ENCODE measurements around the gene FMNL2.

The FMNL2 gene

GRCh38 chr2:152649997-152650396 lies 315.0 kb downstream of the FMNL2 start:
- no peak for DNase-seq (ENCODE audit: low spot score)

- DNase-seq (ENCODE audit: low spot score) = no peak
Measured at GRCh38 chr2:152650768-152651371, 315.9 kb downstream of the FMNL2 start.

- DNase-seq (ENCODE audit: low spot score) = no peak
Measured at GRCh38 chr2:152651834-152652233, 316.9 kb downstream of the FMNL2 start.

GRCh38 chr2:152655880-152656279 lies 320.9 kb downstream of the FMNL2 start:
- DNase-seq (ENCODE audit: low spot score) = no peak

GRCh38 chr2:152657043-152657442 lies 322.1 kb downstream of the FMNL2 start:
- peak; percentile 67 for DNase-seq (ENCODE audit: low spot score)

GRCh38 chr2:152658221-152658620 lies 323.2 kb downstream of the FMNL2 start:
- no peak for DNase-seq (ENCODE audit: low spot score)

GRCh38 chr2:152661076-152661475 lies 326.1 kb downstream of the FMNL2 start:
- DNase-seq (ENCODE audit: low spot score) = no peak

- no peak for DNase-seq (ENCODE audit: low spot score)
Measured at GRCh38 chr2:152664725-152665124, 329.8 kb downstream of the FMNL2 start.

DNA sequence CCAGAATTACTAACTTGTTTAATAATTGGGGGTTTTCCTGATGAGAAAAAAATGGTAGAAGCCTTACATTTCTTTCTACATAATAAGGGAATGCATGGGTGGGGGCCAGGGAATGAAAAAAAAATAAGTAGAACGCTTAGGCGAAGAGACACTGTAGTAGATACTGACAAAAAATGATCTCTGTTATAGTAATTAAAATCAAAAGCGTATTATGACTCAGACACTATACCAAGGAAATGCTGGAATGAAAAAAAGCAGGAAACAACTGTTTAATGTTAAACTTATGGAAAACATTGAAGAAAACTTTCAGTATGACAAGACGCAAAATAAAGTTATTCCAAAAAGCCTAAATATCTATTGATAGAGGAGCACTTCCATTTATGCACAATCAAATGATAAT lies 339.4 kb downstream of the FMNL2 start:
- no peak for DNase-seq (ENCODE audit: low spot score)

GRCh38 chr2:152676461-152676860 lies 341.5 kb downstream of the FMNL2 start:
- DNase-seq (ENCODE audit: low spot score) = no peak

DNA sequence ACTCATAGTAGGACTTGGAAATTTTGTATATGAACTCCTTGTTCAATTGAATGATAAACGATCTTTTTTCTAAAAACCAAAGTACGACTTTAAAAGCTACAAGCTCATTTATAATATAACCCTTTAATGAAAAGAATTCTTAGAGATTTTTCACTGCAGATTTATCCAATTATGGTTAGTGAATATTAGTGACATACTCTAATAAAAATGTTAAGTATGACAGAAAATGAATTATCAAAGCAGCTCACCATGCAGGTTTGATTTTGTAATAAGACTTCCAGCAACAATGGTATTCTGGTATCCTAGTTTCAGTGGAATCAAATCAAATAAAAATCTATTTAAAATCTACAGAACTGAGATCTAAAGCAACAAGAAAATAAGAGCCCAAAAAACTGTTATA lies 343.8 kb downstream of the FMNL2 start:
- no peak for DNase-seq (ENCODE audit: low spot score)

DNA sequence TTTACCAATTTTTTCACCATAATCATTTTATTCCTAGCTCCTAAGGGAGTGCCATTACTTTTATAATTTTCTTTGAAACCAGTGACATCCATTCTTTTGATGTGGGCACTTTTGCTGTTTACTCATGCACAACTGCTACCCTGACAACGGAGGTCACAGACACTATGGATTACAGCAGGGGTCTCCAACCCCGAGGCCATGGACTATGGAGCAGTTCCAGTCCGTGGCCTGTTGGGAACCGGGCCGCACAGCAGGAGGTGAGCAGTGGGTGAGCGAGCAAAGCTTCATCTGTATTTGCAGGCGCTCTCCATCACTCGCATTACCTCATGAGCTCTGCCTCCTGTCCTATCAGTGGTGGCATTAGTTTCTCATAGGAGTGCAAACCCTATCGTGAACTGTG lies 347.7 kb downstream of the FMNL2 start:
- DNase-seq (ENCODE audit: low spot score) = no peak

- DNase-seq (ENCODE audit: low spot score) = no peak
Measured at GRCh38 chr2:152683400-152683799, 348.4 kb downstream of the FMNL2 start.

GRCh38 chr2:152686321-152686720 lies 351.3 kb downstream of the FMNL2 start:
- DNase-seq (ENCODE audit: low spot score) = no peak

DNA sequence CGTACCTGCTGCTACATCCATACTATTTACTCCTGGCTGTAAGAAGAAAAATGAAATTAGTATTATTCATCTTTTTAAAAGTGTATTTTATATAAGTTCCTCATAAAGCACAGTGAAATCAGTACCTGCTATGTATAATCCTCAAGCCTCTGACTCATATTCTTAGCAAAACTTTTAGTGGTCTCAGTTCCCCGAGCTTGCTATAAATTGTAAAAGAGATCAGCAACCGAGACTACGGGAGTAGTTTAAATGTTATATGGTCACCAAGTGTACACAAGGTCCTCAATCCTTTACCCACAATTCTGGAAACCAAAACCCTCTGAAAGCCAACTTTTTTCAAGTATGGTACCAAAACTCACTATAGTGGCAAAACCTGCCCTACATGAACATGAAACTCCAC lies 358.1 kb downstream of the FMNL2 start:
- no peak for DNase-seq (ENCODE audit: low spot score)

DNA sequence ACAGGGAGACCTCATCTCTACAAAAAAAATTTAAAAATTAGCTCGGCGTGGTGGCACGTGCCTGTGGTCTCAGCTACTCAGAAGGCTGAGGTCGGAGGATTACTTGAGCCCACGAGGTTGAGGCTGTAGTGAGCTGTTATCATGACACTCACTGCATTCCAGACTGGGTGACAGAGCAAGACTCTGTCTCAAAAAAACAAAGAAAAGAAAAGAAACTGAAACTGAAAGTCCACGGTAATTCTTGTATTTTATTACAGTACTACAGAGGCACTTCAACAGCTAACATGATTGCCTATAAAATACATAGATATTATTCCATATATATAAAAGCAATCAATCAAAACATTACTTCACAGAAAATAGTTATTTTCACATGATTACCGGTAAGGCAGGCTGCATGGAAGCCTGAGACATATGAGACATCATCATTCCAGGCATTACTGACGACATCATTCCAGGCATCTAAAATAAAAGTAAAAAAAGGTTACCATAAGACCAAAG lies 359.2 kb downstream of the FMNL2 start:
- DNase-seq (ENCODE audit: low spot score) = no peak

DNA sequence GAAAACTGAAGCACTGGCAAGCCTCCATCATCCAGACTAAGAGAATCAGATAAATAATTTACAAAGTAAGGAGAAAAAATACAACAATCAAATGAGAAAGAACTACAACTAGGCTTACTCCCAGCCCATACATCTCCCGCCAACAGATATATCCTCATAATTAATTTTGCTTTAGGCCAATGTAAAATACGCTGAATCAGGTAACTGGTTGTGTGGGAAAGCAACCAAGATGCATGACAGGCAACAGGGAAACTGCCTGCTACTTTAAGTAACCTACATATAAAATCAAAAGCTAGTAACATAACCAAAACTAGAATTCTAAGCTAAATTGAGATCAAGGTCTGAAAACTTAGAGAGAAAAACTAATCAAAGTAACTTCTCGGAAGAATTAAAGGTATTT lies 360.8 kb downstream of the FMNL2 start:
- DNase-seq (ENCODE audit: low spot score) = no peak

DNA sequence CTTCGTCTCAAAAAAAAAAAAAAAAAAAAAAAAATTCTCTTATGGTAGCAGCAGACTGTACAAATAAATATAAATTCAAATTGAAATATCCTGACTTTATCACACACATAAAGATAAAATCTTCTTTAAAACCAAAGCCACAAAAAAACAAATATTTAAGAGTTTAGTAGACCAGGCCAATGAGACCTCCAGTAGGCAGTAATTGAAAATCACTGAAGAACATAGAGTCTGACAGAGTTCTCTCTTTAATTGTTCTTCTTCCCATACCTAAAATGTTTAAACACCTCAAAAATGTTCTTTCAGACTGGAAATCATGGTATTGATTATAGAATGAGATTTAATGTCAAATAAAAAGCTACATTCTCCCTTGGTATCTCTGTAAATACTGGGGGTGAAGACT lies 361.5 kb downstream of the FMNL2 start:
- DNase-seq (ENCODE audit: low spot score) = no peak
